Keratinocyte (primary cell): ENCODE data around the gene SDC3.

ENCODE experiments used
- CTCF ChIP-seq, 3 experiments: IDR thresholded peaks in 1 of 3; conservative IDR thresholded peaks in 1 of 3; optimal IDR thresholded peaks in 1 of 3; 2 replicates in 2 of 3; 3 replicates in 1 of 3; pipeline versions ENCODE3 to v1.5.1; 2011; ENCODE audit warnings: low read length in 3 of 3, mild to moderate bottlenecking in 3 of 3, moderate library complexity in 2 of 3, control low read depth in 1 of 3, inconsistent platforms in 1 of 3; ENCODE audit not compliant: insufficient read depth in 2 of 3; ENCODE audit errors: extremely low read depth in 1 of 3
- EZH2 ChIP-seq: IDR thresholded peaks from one replicate; pipeline ENCODE4 v1.6.1; 2012; ENCODE audit warnings: inconsistent platforms, mild to moderate bottlenecking, low read length, moderate library complexity

- no peak for TF ChIP-seq CTCF (optimal IDR thresholded peaks at IDR 0.05 in 1 of 3, IDR thresholded peaks at IDR 0.05 in 1 of 3, conservative IDR thresholded peaks at IDR 0.05 in 1 of 3; ENCODE audit: extremely low read depth in 1 of 3, insufficient read depth in 2 of 3, low read length in 3 of 3)
- no peak for TF ChIP-seq EZH2
Measured at GRCh38 chr1:30892671-30893073, 15.9 kb downstream of the SDC3 start.
